GM19395 (cell line): ENCODE results near the gene CIB1.

Source experiments
- ATAC-seq: cut with Tn5 transposase; IDR thresholded peaks from one replicate; pipeline ENCODE4 v1.9.1; 2021; ENCODE audit warnings: mild to moderate bottlenecking, moderate library complexity; ENCODE audit not compliant: unreplicated experiment

Gene CIB1

DNA sequence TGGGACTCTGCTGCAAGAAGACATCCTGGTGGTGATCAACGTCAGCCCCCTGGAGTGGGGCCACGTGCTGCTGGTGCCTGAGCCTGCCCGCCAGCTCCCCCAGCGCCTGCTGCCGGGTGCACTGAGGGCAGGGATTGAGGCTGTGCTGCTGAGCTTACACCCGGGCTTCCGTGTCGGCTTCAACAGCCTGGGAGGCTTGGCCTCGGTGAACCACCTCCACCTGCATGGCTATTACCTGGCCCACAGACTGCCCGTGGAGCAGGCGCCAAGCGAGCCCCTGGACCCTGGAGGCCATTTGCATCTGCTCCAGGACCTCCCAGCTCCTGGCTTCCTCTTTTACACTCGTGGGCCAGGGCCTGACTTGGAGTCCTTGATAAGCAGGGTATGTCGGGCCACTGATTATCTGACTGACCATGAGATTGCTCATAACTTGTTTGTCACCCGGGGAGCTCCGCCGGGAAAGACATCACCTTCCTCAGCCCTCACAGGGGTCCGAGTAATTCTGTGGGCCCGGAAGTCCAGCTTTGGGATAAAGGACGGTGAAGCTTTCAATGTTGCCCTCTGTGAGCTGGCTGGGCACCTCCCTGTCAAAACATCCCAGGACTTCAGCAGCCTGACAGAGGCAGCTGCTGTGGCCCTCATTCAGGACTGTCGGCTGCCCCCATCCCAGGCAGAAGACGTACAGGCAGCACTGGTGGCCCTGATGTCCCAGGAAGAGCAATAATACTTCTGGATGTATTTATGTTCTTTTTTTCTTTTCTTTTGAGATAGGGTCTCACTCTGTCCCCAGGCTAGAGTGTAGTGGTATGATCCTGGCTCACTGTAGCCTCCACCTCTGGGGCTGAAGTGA lies 7.8 kb upstream of the CIB1 start:
- ATAC-seq, result no peak

DNA sequence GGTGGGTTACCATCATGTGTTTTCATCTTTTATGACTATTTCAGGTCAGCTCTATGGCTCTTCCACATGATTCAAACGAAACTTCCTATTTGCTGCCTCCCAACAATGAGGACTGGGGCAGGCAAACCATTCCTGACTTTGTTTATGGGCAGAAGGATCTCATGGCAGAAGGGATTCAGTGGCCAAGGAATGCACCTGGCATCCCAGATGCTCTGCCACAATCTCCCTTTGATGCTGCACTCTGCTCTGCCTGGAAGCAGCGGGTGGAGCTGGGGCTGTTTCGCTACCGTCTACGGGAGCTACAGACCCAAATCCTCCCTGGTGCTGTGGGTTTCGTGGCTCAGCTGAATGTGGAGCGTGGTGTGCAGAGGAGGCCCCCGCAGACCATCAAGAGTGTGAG lies 7.1 kb upstream of the CIB1 start:
- ATAC-seq, result no peak

DNA sequence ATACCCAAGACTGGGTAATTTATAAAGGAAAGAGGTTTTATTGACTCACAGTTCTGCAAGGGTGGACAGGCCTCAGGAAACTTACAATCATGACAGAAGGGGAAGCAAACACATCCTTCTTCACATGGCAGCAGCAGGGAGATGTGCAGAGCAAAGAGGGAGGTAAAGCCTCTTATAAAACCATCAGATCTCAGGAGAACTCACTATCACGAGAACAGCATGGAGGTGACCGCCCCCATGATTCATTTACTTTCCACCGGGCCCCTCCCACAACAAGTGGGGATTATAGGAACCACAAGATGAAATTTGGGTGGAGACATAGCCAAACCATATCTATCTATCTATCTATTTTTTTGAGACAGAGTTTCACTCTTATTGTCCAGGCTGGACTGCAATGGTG lies 5.6 kb upstream of the CIB1 start:
- no peak for ATAC-seq

DNA sequence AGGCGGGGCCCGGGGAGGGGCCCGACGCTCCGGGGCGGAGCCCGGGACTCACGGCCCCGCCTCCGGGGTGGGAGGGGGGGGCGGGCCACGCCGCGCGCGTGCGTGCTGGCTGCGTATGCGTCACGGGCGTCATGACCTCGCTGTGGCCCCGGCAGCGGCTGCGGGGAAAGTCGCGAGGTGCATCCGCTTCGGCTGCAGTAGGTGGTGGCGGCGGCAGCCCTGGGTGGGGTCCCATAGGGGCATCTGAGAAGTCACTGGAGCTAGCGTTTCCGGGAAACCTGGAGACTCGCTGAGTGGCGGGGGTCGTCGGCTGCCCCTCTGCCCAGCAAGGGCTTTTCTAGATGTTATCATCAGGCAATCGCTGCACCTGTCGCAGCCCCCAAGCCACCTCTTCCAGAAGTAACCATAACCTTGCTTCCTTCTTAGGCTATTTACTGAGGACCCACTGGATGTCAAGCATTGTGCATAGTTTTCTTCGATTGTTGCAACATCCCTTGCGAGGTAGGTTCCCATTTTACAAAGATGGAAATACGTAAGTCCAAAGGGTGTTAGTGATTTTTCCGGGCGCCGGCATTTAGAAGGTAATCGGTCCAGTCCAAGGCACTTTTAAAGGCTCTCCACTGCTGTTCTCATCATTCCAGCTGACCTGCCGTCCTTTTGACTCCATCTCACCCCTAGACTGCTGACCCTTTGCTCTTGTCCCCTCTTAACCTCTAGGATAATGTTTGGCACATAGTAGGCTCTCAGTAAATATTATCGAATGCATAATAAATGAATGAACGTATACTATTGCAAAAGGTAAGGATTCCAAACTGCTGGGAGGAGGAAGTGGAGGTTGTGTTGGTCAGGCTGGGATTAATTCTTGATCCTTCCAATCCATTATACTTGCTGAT lies 601 bp upstream of the CIB1 start, which contains the start of gene GDPGP1:
GDPGP1 (plus strand) TSS at position 114 of the 893 bp plus-strand sequence. CDS start 6,700 bp downstream, outside the sequence.
- peak; percentile 57 for ATAC-seq

DNA sequence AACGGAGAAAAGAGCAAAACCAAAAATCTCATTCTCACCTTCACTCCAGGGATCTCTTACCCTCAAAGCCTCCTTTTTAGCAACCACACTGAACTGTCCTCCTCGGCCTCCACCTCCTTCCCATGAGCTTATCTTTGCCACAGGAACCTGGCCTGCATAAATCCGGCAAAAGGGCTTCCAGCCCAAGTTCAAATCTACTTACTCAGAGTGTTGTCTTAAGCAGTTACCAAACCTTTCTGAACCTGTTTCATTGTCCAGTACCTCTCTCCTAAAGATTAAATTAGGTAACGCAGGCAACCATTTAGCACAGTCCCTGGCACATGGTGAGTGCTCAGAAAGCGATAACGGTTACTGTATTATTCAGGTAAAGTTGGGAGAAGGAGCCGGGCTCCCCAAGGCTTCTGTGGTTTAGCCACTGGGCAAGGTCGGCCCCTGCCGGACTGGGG lies 777 bp downstream of the CIB1 start:
- no peak for ATAC-seq

DNA sequence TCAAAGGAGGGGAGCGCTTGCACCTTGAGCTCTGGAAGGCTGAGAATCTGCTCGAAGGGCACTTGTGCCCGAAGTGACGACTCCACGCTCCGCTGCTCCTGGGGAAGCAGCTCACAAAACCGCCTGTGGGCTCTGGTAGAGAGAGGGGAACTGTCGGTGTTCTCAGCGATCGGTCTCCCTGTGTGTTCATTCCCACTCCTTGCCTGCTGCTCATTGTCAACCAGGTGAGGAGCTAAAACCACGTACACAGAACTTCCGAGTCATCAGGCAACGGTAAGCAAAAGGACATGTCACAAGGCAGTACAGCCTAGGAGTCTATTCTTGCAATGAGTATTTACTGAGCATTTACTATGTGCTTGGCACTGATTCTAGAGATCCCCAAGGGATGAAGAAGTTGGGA lies 1.5 kb downstream of the CIB1 start:
- ATAC-seq, result no peak

DNA sequence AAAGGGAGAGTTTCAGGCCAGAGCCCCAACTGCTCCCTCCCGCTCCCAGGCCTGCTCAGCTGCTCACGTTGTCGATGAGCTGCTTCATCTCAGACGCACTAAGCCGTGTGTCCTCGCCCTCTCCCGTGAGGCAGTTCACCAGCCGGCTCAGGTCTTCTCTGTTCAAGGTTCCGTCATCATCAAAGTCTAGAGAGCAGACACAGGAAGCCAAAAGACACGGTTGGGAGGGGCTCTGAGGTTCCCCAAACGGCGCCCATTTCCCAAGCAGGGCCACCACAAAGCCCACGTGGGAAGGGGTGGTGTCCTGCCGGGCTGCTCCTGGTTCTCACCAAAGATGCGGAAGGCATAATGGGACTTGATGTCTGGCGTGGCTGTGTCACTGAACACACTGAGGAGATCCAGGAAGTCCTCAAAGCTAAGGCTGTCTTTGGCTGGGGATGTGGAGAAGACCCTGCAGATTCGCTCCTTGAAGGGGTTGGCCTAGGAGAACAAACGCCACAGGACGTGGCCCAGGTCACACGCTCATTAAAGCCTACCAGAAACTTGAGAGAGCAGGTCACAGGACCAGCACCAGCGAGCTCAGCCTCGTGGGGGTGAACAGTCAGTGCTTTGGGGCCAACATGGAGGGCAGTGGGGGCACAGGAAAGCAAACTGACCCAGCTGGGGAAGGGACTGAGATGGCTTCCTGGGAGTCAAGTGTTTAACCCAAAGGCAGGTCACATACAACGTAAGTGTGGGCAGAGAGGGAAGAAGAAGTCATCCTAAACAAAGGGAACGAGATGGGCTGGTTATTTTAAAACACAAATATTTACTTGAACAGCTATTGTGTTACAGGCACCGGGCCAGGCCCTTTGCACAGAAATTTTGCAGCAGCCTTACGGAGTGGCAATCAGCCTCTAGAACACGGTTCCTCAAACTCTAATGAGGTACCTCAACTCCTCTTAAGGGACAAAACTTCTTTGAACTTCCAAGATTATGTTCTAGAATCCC lies 2.4 kb downstream of the CIB1 start:
- peak; percentile 32 for ATAC-seq

DNA sequence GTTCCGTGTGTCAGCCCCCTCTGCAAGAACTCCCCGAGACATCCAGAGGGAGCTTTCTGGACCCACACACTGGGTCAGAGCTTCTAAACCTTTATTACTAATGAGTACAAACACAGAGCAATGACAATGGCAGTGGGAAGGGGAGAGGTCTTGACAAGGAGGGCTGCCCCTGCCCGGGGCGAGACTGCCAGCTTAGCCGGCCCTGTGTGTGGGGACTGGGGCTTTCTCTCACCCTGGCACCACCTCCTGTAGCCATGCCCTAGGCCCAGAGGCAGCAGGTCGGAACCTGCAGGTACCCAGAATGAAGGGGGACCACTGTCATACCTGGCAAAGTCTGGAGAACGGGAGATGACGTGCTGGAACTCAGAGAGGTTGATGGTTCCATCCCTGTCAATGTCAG lies 3.1 kb downstream of the CIB1 start:
- no peak for ATAC-seq

DNA sequence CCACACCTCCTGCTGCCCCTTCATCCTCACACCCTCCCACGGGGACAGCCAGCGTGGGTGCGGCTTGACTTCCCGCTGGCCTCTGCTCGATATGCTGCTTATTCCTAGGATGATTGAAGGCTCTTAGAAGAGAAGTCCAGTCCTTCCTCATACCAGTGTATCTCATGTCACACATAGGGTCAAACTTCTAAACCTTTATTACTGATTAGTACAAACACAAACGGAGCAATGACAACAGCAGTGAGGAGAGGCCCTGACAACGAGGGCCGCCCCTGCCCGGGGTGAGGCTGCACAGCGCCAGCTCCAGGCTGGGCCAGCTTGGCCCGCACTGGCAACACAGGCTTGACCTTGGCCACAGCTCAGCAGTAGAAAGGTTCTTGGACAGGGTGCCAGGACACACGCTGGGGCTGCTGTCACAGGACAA lies 3.7 kb downstream of the CIB1 start:
- ATAC-seq, result no peak

DNA sequence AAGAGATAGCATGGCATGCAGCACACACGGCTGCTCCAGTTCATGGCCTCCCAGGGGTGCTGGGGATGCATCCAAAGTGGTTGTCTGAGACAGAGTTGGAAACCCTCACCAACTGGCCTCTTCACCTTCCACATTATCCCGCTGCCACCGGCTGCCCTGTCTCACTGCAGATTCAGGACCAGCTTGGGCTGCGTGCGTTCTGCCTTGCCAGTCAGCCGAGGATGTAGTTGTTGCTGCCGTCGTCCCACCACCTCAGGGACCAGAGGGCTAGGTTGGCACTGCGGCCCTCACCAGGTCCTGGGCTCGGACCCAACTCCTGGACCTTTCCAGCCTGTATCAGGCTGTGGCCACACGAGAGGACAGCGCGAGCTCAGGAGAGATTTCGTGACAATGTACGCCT lies 4.8 kb downstream of the CIB1 start:
- ATAC-seq, result no peak

DNA sequence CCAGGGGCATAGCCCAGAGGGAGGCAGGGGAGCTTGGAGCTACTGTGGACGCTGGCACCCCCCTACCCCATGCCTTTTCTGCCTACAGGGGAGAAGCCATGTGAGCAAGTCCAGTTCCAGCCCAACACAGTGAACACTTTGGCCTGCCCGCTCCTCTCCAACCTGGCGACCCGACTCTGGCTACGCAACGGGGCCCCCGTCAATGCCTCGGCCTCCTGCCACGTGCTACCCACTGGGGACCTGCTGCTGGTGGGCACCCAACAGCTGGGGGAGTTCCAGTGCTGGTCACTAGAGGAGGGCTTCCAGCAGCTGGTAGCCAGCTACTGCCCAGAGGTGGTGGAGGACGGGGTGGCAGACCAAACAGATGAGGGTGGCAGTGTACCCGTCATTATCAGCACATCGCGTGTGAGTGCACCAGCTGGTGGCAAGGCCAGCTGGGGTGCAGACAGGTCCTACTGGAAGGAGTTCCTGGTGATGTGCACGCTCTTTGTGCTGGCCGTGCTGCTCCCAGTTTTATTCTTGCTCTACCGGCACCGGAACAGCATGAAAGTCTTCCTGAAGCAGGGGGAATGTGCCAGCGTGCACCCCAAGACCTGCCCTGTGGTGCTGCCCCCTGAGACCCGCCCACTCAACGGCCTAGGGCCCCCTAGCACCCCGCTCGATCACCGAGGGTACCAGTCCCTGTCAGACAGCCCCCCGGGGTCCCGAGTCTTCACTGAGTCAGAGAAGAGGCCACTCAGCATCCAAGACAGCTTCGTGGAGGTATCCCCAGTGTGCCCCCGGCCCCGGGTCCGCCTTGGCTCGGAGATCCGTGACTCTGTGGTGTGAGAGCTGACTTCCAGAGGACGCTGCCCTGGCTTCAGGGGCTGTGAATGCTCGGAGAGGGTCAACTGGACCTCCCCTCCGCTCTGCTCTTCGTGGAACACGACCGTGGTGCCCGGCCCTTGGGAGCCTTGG lies 5.6 kb downstream of the CIB1 start:
- ATAC-seq, result no peak

DNA sequence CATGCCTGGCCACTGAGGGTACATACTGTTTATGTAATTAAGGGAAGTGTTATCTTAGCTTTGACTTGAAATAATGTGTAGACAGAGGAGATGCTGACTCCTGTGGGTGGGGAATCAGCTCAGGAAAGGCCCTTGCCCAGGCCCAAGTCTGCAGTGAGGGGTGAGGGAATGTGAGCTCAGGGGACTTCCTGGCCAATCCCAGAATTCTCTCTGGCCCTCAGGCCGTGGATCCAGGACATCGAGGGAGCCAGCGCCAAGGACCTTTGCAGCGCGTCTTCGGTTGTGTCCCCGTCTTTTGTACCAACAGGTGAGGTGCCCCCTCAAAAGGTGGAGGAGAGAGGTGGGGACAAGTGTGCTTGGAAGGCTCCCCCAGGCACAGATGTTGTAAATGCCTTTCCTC lies 6.4 kb downstream of the CIB1 start:
- ATAC-seq, result no peak

DNA sequence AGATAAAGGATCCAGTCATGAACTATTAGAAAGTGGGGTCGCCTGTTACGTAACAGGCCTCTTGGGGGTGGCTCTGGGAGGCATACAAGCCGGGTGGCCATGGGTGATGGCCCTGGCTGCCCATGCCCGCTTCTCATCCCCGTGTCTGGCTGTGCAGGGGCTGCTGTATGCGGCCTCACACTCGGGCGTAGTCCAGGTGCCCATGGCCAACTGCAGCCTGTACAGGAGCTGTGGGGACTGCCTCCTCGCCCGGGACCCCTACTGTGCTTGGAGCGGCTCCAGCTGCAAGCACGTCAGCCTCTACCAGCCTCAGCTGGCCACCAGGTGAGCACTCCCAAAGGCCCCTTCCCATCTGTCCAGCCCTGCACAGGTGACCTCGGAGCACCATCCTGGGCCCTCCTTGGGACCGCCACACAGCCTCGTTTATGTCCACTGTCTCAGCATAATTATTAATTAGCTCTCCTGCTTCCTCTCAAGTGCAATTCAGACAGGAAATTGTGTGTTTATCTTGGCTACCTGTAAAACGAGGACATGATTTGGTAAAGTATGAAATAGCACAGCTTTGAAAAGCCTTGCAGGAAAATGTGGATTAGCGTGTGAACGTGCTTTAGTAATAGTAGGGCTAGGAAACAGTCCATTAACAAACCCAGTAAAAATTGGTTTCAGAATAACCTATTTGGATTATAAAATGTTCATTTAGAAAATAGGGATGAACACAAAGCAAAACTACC lies 8.1 kb downstream of the CIB1 start:
- no peak for ATAC-seq

DNA sequence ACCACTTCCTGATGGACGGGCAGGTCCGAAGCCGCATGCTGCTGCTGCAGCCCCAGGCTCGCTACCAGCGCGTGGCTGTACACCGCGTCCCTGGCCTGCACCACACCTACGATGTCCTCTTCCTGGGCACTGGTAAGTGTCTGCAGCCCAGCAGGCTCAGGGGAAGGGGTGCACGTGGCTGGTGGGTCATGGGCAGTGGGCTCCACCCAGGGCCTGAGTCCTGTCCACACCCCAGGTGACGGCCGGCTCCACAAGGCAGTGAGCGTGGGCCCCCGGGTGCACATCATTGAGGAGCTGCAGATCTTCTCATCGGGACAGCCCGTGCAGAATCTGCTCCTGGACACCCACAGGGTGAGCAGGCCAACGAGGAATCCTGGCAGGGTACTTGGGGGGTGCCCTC lies 8.7 kb downstream of the CIB1 start:
- ATAC-seq, result no peak

DNA sequence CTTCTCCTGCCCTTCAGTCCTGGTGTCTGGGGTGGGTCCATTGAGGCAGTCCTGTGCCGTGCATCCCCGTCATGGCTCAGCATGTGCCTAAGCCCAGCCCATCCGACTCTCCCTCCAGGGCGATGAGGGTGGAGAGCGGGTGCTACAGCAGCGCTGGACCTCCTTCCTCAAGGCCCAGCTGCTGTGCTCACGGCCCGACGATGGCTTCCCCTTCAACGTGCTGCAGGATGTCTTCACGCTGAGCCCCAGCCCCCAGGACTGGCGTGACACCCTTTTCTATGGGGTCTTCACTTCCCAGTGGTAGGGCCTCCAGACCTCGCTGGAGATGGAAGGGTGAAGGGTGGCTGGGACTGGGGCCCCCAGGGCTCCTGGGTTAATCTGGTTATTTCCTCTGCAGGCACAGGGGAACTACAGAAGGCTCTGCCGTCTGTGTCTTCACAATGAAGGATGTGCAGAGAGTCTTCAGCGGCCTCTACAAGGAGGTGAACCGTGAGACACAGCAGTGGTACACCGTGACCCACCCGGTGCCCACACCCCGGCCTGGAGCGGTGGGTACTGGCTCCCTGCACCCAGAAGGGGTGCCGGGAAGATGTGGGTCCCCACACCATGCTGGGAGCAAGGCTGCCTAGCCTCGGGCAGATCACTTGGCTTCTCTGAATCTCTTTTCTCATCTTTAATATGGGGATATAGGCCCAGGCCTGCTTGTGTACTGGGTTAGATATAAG lies 10.1 kb downstream of the CIB1 start:
- ATAC-seq, result no peak

DNA sequence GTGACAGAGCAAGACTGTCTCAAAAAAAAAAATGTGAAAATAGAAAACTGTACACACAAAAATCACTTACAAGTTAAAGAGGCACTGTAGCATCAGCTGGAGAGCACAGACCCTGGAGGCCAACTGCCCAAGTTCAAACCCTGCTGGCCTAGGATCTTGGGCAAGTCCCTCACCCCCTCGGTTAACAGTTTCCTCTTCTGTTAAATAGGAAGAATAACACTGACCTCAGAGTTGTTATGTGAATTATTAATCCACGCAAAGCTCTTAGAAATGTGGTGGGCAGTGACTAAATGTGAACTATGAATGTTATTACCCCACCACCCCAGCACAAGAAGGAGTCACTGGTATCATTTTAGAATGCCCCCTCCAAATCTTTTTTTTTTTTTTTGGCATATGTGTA lies 11.2 kb downstream of the CIB1 start:
- ATAC-seq, result no peak

DNA sequence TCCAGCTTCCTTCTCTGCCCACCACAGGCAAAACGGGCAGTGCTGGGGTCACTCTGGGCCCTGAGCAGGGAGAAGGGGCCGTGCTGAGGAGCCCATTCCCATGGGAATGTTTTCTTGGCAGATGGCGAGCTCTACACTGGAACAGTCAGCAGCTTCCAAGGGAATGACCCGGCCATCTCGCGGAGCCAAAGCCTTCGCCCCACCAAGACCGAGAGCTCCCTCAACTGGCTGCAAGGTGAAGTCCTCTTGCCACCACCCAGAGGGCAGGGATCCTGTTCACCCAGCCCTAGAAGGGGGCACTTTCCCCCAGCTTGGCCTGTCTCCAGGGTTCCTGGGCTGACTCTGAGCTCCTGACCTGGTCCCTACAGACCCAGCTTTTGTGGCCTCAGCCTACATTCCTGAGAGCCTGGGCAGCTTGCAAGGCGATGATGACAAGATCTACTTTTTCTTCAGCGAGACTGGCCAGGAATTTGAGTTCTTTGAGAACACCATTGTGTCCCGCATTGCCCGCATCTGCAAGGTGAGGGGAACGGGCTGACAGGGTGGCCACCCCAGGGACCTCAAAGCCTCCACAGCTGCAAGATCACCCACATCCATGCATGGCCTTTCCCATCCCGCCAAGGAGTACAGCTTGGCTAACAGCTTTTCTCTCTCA lies 12.4 kb downstream of the CIB1 start:
- no peak for ATAC-seq
